HepG2 (cell line): ENCODE data around the gene IPCEF1. TPM values are rescaled to one million over a fixed set of nuclear protein-coding genes. Genes with fewer than 3 reads are reported as not detected.

Experiments used
- ATAC-seq: fragments of 200-7000 bp; cut with Tn5 transposase; 3 replicates; pipeline ENCODE4 v1.9.1; 2020; ENCODE audit warnings: mild to moderate bottlenecking, moderate library complexity
- BruUV-seq: library from RNA; stranded (reverse); fragments of 400-500 nt; replicated peaks from 2 replicates; lab custom pipeline; 2021; lab: Mats Ljungman, UMichigan
- CTCF ChIA-PET: fragments of 300-600 bp; formaldehyde crosslinking; extraction: SDS; loops from one replicate; lab custom pipeline; 2021; ENCODE audit warnings: low total read pairs, inconsistent platforms, low intra/inter-chr PET ratio; lab: Yijun Ruan, JAX
- POLR2A ChIA-PET: fragments of 350-600 bp; sonication (Branson Sonifier 250); formaldehyde crosslinking; loops from one replicate; lab custom pipeline; 2020; ENCODE audit warnings: antibody characterized with exemption, inconsistent platforms; lab: Yijun Ruan, JAX
- DNase-seq: peaks from one replicate; pipeline ENCODE4 v3.0.0-alpha.2; 2015; ENCODE audit warnings: low spot score
- FAIRE-seq: peaks from 3 replicates; lab custom pipeline; 2011; peaks lifted over from hg19 to GRCh38; lab: Jason Lieb, UNC
- H2AFZ ChIP-seq: one replicate; pipeline ENCODE4 v1.6.1; 2011; ENCODE audit warnings: low read length, inconsistent platforms
- H3K27ac ChIP-seq: fragments of 300-600 bp; 3 replicates; pipeline ENCODE4 v1.8.0; 2011; ENCODE audit warnings: mixed run types, mild to moderate bottlenecking, mixed read lengths, low read length, inconsistent platforms; ENCODE audit not compliant: insufficient read depth; ENCODE audit errors: extremely low read length
- H3K27me3 ChIP-seq, 2 experiments: fragments of 200-600 bp in 1 of 2; 2 replicates in 1 of 2; 3 replicates in 1 of 2; pipeline versions ENCODE4 v1.6.0 to v1.8.0; 2011; ENCODE audit warnings: low read length in 2 of 2, mild to moderate bottlenecking in 2 of 2, moderate library complexity in 2 of 2, inconsistent platforms in 1 of 2; ENCODE audit not compliant: insufficient read depth in 2 of 2, control insufficient read depth in 1 of 2
- H3K36me3 ChIP-seq, 2 experiments: fragments of 200-600 bp in 1 of 2; replicated peaks in 1 of 2; 2 replicates in 1 of 2; 3 replicates in 1 of 2; pipeline versions ENCODE4 v1.5.1 to v1.8.0; 2011; ENCODE audit warnings: low read length in 2 of 2, inconsistent platforms in 1 of 2; ENCODE audit not compliant: insufficient read depth in 2 of 2, control insufficient read depth in 1 of 2
- H3K4me1 ChIP-seq: 2 replicates; pipeline ENCODE4 v1.5.1; 2012; ENCODE audit warnings: low read length, inconsistent platforms; ENCODE audit not compliant: insufficient read depth
- H3K4me2 ChIP-seq: 2 replicates; pipeline ENCODE4 v1.6.0; 2011; ENCODE audit warnings: low read depth, low read length, inconsistent platforms
- H3K4me3 ChIP-seq, 3 experiments: fragments of 200-600 bp in 1 of 3; sonication (generic), shearing (Covaris generic) in 1 of 3; replicated peaks in 1 of 3; 2 replicates each; pipeline ENCODE4 v1.5.1; 2011 to 2016; ENCODE audit warnings: low read length in 3 of 3, inconsistent platforms in 2 of 3, low read depth in 2 of 3, mild to moderate bottlenecking in 2 of 3, control low read depth in 1 of 3, mixed read lengths in 1 of 3; ENCODE audit not compliant: insufficient read depth in 1 of 3
- H3K79me2 ChIP-seq: one replicate; pipeline ENCODE4 v1.6.1; 2011; ENCODE audit warnings: low read length, inconsistent platforms; ENCODE audit not compliant: insufficient read depth
- H3K9ac ChIP-seq: 2 replicates; pipeline ENCODE4 v1.6.0; 2011; ENCODE audit warnings: mild to moderate bottlenecking, low read depth, low read length, inconsistent platforms; ENCODE audit not compliant: insufficient read depth
- H3K9me3 ChIP-seq: 2 replicates; pipeline ENCODE4 v1.5.1; 2012; ENCODE audit warnings: mild to moderate bottlenecking, low read length
- H4K20me1 ChIP-seq: 2 replicates; pipeline ENCODE4 v1.6.0; 2011; ENCODE audit warnings: inconsistent platforms, mild to moderate bottlenecking, low read length, moderate library complexity; ENCODE audit not compliant: insufficient read depth
- CEBPB ChIP-seq: IDR thresholded peaks from 2 replicates; pipeline ENCODE4 v1.6.1; 2011; ENCODE audit warnings: low read depth, low read length, improper control_type of control experiment, borderline replicate concordance
- CENPT ChIP-seq: sonication (generic); formaldehyde crosslinking; IDR thresholded peaks from 2 replicates; pipeline ENCODE4 v1.8.0; 2022; ENCODE audit warnings: low read depth, mild to moderate bottlenecking, moderate library complexity, missing genetic modification reagents
- HDAC1 ChIP-seq: sonication (generic); formaldehyde crosslinking; IDR thresholded peaks from 2 replicates; pipeline ENCODE4 v1.5.1; 2020; ENCODE audit warnings: mild to moderate bottlenecking, missing genetic modification reagents
- IKZF1 ChIP-seq: fragments of 450-650 bp; IDR thresholded peaks from 2 replicates; pipeline ENCODE4 v1.7.1; 2016
- KLF13 ChIP-seq: sonication (generic); formaldehyde crosslinking; IDR thresholded peaks from 2 replicates; pipeline ENCODE4 v1.4.0; 2020; ENCODE audit warnings: mild to moderate bottlenecking, missing genetic modification reagents
- NFKB2 ChIP-seq: sonication (generic); formaldehyde crosslinking; IDR thresholded peaks from 2 replicates; pipeline ENCODE4 v1.4.0; 2020; ENCODE audit warnings: missing genetic modification reagents, borderline replicate concordance
- POLR2AphosphoS5 ChIP-seq: IDR thresholded peaks from 2 replicates; pipeline ENCODE4 v1.6.1; 2012; ENCODE audit warnings: low read depth, low read length
- RBM22 ChIP-seq: fragments of 200-400 bp; formaldehyde crosslinking; optimal IDR thresholded peaks from 2 replicates; pipeline ENCODE3; 2017; ENCODE audit warnings: mild to moderate bottlenecking, low read length, moderate library complexity
- SP4 ChIP-seq: sonication (generic); formaldehyde crosslinking; IDR thresholded peaks from 2 replicates; pipeline ENCODE4 v1.8.1; 2023; ENCODE audit warnings: mild to moderate bottlenecking, missing genetic modification reagents
- SP5 ChIP-seq: IDR thresholded peaks from 2 replicates; pipeline ENCODE4 v1.6.1; 2016; ENCODE audit warnings: low read depth, borderline replicate concordance
- YEATS4 ChIP-seq: sonication (generic); formaldehyde crosslinking; IDR thresholded peaks from 2 replicates; pipeline ENCODE4 v1.4.0; 2020; ENCODE audit warnings: missing genetic modification reagents, borderline replicate concordance
- ZC3H4 ChIP-seq: sonication (generic); formaldehyde crosslinking; IDR thresholded peaks from 2 replicates; pipeline ENCODE4 v1.4.0; 2020; ENCODE audit warnings: missing genetic modification reagents, borderline replicate concordance
- ZNF749 ChIP-seq: sonication (generic); formaldehyde crosslinking; IDR thresholded peaks from 2 replicates; pipeline ENCODE4 v1.8.0; 2022; ENCODE audit warnings: mild to moderate bottlenecking, missing genetic modification reagents, moderate library complexity, borderline replicate concordance
- ZNF850 ChIP-seq: sonication (generic); formaldehyde crosslinking; conservative IDR thresholded peaks from 2 replicates; pipeline ENCODE4 v1.9.0; 2021; ENCODE audit warnings: mild to moderate bottlenecking, missing genetic modification reagents
- WGBS: methylation state at CpG from one replicate; pipeline ENCODE4 v1.1.6; 2017; ENCODE audit warnings: low lambda C conversion rate; 5-methylcytosine and 5-hydroxymethylcytosine counted together
- in situ Hi-C: cut with HindIII; loops from 2 replicates; pipeline ENCODE4 v1.10.0; 2017; ENCODE audit warnings: low pct_unique_long_range_greater_than_20kb; ENCODE audit not compliant: extremely low pct_ligation_motif_present
- intact Hi-C: fragments of 100-400 bp; cut with micrococcal nuclease; formaldehyde crosslinking; loops from one replicate; pipeline ENCODE4 v1.10.0; 2022; ENCODE audit not compliant: unreplicated experiment
- polyA plus RNA-seq, 8 experiments: library from polyadenylated mRNA; depleted of rRNA in 3 of 8; stranded (reverse) in 7 of 8; unstranded in 1 of 8; fragments of >200 nt; fragmentation: Illumina TruSeq in 4 of 8; extraction: Trizol in 4 of 8; gene quantifications; 2 replicates each; pipeline versions ENCODE4 v1.2.1 to v1.2.3, GENCODE V29; 2011 to 2016; ENCODE audit warnings: low read depth in 4 of 8, missing spikeins in 1 of 8, mixed read lengths in 1 of 8; ENCODE audit not compliant: insufficient read depth in 1 of 8
- total RNA-seq, 5 experiments: library from RNA; depleted of rRNA; stranded (reverse); fragments of >200 nt; fragmentation: Illumina TruSeq; extraction: Trizol; gene quantifications; 2 replicates each; pipeline ENCODE4 v1.2.3, GENCODE V29; 2016; ENCODE audit warnings: low read depth in 1 of 5
- TF ChIP-seq, protein P1 (sequence below): sonication (generic); formaldehyde crosslinking; IDR thresholded peaks from 2 replicates; pipeline ENCODE4 v1.4.0; 2020; ENCODE audit warnings: missing genetic modification reagents

IPCEF1 gene
- total and polyA plus RNA-seq, 2 of the 13 experiments (the other 11 are each of a cell fraction or from before 2014, with no cell fraction given), result 0.03 TPM; not detected in 1

DNA sequence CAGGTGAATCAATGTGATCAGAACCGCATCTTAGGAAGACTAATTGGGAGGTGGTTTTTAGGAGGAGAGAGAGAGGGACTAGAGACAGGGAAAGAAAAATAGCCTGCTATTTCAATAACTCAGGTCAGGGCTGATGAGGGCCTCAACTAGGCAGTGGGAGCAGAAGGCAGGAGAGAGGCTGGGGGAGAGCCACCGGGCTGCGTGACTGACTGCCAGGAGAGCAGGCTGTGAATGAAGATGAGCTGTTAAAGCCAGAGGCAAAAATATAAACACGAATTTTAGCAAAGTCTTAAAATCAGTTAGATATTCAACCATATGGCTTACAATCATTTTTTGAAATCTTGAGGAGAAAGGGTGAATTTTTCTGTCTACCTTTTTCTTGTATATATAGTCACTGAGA, 149.6 kb downstream of the IPCEF1 start:
- intact Hi-C loops (no loop called here), in situ Hi-C loops (no loop called here)
- BruUV-seq, result no TSS peak
- no peaks in the 10 kb centered on the region for H3K9me3 ChIP-seq
- no peaks in the 10 kb centered on the region for H4K20me1 ChIP-seq
- DNase-seq (no peak), FAIRE-seq (no peak), ATAC-seq (no peak)
- H3K9ac ChIP-seq, result no peak overlapping the region
- ChIA-PET POLR2A (interaction anchor here (0.5 kb wide), 1 partner anchor 79 kb away, joined by 3 read pairs; no protein-coding TSS in a partner anchor), CTCF (no interaction called here)
- no peak overlapping the region for H3K4me2 ChIP-seq
- H3K27me3 ChIP-seq, result peaks cover 0 to 4% of the 10 kb centered on the region in 2 experiments; a peak in 2 of 5 replicates
- no peak overlapping the region for H3K27ac ChIP-seq
- H3K4me3 ChIP-seq, result no peak overlapping the region
- TF ChIP-seq ZNF850 (CRISPR knock-in tag) (no peak), IKZF1 (no peak), HDAC1 (CRISPR knock-in tag) (no peak), NFKB2 (CRISPR knock-in tag) (no peak), SP5 (CRISPR knock-in tag) (no peak), ZNF749 (CRISPR knock-in tag) (no peak), CEBPB (no peak), KLF13 (CRISPR knock-in tag) (no peak), RBM22 (no peak), CENPT (CRISPR knock-in tag) (no peak), POLR2AphosphoS5 (no peak), ZC3H4 (CRISPR knock-in tag) (no peak), SP4 (CRISPR knock-in tag) (no peak), YEATS4 (no peak)
- TF ChIP-seq, protein P1, sequence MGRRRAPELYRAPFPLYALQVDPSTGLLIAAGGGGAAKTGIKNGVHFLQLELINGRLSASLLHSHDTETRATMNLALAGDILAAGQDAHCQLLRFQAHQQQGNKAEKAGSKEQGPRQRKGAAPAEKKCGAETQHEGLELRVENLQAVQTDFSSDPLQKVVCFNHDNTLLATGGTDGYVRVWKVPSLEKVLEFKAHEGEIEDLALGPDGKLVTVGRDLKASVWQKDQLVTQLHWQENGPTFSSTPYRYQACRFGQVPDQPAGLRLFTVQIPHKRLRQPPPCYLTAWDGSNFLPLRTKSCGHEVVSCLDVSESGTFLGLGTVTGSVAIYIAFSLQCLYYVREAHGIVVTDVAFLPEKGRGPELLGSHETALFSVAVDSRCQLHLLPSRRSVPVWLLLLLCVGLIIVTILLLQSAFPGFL (CRISPR knock-in tag), result no peak
- no peaks in the 10 kb centered on the region for H3K36me3 ChIP-seq
- H2AFZ ChIP-seq, result no peak overlapping the region
- no peaks in the 10 kb centered on the region for H3K4me1 ChIP-seq
- WGBS, result 4% methylated on average over 4 of the region's 4 CpGs
- H3K79me2 ChIP-seq, result no peaks in the 10 kb centered on the region
